TTC549 (cell line): Measurements from ENCODE around the gene TRAPPC3.
"Not testable (repeated sequence)": the region's sequence is repeated elsewhere in the genome, so short reads cannot be mapped to it uniquely, and the experiment has no call there.

Experiments used
- FAIRE-seq: peaks from 2 replicates; lab custom pipeline; 2012; peaks lifted over from hg19 to GRCh38; lab: Jason Lieb, UNC

The TRAPPC3 gene

GRCh38 chr1:36149237-36149972 lies at the start of gene TRAPPC3:
TRAPPC3 (minus strand) TSS chr1:36149486; CDS start chr1:36149378, 108 bp downstream.
- peak; percentile 86 for FAIRE-seq

DNA sequence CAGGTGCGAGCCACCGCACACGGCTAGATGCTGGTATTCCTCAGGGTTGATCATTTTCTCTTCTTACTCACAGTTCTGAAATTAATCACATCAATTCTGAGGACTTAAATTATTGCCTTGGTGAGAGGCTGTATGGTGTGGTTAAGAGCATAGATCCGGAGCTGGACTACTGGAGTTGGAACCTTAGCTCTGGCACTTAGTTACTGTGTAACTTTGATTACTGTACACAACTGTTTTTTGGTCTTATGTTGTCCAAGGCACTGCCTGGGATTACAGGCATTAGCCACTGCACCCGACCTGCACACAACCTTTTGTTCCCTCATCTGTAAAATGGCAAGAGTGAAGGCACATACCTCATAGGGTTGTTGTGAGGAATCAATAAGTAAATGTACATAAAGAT lies 49.4 kb upstream of the TRAPPC3 start:
- no peak for FAIRE-seq

- not testable (repeated sequence) for FAIRE-seq
Observed at GRCh38 chr1:36196805-36197204, 47.5 kb upstream of the TRAPPC3 start.

DNA sequence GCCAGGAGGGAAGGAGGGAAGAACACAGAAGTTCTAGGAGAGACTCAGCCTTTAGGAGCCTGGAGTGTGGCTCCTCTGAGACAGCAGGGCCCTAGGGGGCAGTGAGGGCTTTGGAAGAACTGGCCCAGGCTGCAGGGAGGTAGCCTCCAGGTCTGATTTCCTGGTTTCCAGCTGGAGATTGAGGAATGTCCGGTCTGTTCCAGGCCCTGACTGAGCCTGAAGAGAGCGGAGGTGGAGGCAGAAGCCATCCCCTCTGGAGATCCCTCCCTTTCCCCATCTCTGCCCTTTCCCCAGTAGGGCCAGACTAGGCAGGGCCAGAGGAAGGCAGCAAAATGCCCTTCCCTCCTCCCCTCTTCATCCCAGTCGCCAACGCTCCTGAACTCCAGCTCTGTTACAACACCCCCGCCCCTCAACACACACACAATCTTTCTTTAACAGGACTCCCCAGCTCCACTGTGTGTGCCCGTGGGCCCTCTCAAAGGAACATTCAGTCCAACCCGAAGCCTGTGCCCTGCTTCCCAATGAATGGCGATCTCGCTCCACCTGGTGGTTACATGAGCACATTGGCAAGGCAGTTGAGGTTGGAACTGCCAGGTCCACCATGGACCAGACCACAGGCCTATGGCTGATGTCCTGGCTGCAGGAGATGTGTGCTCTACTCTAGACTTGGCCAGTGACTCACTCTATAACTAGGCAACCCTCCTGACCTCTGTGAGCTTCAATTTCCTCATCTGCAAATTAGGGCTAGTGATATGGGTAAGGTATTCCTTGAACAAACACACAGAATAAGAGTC lies 38.7 kb upstream of the TRAPPC3 start:
- FAIRE-seq = peak; percentile 89

DNA sequence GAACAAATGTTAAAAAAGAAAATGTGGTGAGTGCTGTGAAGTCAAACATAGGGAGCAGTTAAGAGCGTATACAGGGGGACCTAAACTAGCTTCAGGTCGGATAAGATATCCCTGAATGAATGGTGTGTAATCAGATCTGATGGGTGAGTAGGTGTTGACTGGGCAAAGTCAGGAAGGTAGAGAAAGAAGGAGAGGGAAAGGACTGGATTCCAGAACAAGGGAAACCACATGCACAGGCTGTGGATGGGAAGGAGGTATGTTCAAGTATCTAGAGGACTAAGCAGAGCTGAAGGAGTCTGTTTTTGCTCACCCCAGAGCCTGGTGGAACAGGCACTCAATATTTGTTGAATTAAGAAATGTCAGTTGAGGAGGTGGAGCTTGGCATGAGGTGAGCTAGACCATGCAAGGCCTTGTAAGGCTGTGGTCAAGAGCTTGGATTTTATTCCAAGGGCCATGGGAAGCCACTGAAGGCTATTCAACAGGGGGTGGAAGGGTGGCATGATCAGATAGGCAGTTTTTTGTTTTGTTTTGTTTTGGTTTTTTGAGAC lies 34.1 kb upstream of the TRAPPC3 start:
- FAIRE-seq = no peak

GRCh38 chr1:36182734-36183133 lies 33.4 kb upstream of the TRAPPC3 start:
- no peak for FAIRE-seq

DNA sequence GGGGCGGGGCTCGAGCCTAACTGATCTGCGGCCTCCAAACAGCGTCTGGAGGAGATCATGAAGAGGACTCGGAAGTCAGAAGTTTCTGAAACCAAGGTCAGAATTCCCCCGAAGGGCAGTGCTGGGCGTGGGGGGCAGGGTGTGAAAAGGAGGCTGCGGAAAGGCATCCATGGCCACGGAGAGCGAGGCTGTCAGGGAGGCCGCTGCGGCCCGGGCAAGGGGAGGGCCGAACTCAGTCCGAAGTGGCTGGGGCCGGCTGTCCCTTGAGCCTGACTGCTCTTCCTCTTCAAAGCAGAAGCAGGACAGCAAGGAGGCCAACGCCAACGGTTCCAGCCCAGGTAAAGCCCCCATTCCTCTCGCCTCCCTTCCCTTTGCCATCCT lies 29.9 kb upstream of the TRAPPC3 start:
- no peak for FAIRE-seq

GRCh38 chr1:36178471-36179219 lies 29.4 kb upstream of the TRAPPC3 start:
- FAIRE-seq = no peak

DNA sequence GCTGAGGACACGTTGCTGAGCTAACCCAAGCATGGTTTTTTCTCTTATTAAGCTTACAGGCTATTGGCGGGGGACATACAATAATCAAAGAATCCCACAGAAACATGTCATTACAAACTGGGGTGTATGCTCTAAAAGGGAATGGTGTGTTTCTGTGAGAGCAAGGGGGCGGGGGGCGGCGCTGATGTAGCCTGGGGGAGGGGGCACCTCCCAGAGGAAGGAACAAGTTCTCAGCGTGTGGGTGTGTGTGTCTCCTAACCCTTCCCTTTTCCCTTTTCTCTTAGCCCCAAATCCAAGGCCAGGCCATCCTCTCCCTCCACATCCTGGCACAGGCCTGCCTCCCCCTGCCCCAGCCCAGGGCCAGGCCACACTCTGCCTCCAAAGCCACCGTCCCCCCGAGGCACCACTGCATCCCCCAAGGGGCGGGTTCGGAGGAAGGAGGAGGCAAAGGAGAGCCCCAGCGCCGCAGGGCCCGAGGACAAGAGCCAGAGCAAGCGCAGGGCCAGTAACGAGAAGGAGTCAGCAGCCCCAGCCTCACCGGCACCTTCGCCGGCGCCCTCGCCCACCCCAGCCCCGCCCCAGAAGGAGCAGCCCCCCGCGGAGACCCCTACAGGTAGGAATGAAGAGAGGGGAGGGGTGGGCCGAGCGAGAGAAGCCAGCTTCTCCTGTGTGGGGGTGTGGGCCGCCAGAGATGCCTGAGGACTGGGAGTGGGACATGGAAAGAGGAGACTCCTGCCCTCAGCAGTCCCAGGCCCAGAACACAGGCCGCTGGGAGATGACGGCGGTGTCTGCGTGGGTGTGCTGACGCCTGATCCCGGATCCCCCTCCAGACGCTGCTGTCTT lies 28.5 kb upstream of the TRAPPC3 start:
- no peak for FAIRE-seq

DNA sequence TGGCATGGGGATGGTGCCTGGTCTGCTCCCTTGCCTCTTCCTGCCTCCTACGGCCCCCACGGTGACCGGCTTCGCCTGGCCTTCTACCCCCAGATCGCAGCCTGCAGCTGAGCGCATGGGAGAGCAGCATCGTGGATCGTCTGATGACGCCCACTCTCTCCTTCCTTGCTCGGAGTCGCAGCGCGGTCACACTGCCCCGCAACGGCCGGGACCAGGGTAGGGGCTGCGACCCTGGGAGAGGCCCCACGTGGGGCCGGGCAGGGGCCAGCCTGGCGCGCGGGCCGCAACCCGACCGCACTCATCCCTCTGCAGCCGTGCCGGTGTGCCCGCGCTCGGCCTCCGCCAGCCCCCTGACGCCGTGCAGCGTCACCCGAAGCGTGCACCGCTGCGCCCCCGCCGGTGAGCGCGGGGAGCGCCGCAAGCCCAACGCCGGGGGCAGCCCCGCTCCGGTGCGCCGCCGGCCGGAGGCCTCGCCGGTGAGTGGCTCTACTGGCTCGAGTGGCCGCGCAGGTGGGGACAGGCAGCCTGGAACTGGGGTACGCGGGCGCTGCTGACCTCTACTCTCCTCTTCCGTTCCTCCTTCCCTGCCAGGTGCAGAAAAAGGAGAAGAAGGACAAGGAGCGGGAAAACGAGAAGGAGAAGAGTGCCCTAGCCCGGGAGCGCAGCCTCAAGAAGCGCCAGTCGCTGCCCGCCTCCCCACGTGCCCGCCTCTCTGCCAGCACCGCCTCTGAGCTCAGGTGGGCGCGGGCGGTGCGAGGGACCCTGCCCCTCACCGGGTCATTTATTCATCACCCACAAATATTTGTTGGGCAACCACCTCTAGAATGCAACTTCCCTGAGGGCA lies 27.0 kb upstream of the TRAPPC3 start:
- FAIRE-seq = no peak

DNA sequence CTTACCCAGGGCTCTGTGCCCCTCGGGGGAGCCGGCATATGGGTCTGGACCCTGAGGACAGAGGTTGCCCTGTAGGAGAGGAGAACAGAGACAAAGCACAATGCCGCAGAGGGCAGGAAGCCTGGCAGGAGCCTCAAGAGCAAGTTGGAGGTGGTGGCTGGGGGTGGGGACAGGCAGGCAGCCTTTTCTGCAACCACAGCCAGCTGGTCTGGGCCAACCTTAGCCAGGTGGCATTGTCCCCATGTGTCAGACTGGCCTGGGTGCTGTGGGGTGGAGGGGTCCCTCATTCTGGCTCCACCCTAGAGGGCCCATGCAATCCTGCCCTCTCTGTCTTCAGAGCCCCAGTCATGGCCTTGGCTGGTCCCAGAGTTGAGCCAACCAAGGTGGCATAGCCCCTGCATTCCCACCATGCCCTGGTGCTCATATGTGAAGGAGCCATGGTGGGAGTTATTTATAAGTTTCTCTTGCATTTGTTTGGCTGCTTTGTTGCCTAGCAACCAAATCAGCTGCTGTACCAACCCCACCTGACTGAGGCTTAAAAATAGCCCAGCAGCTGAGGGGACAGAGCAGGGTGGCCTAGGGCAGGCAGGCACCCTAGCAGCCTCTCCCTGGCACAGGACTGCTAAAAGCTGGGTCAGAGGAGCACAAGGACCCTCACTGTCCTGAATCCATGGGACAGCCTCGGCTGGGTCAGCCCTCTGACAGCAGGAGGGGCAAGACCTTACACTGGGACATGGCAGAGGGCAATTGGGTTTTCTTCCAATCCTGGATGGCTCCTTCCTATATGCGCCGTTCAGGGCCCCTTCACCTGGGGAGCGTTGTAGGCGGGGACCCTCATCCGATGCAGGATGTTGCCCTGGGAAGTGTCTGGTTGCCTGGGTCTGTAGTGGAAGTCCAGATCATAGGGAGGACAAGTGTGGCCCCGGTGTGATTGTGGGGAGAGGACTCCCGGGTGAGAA lies 26.1 kb upstream of the TRAPPC3 start:
- no peak for FAIRE-seq

DNA sequence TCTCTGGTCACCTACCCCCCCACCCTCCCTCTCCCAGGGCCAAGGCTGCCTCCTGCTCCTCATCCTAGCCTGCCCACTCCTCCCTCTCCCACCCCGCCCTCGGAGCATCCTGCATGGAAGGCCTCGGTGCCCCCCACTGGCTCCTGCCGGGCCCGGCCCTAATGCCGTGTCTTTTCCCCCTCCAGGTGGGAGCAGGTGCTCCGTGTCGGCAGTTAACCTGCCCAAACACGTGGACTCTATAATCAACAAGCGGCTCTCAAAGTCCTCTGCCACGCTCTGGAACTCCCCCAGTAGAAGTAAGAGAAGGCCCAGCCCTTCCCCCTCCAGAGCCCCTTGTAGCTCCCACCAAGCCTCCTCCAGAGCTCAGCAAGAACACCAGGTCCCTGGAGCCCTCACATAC lies 25.4 kb upstream of the TRAPPC3 start:
- no peak for FAIRE-seq

GRCh38 chr1:36172983-36173382 lies 23.7 kb upstream of the TRAPPC3 start:
- no peak for FAIRE-seq

DNA sequence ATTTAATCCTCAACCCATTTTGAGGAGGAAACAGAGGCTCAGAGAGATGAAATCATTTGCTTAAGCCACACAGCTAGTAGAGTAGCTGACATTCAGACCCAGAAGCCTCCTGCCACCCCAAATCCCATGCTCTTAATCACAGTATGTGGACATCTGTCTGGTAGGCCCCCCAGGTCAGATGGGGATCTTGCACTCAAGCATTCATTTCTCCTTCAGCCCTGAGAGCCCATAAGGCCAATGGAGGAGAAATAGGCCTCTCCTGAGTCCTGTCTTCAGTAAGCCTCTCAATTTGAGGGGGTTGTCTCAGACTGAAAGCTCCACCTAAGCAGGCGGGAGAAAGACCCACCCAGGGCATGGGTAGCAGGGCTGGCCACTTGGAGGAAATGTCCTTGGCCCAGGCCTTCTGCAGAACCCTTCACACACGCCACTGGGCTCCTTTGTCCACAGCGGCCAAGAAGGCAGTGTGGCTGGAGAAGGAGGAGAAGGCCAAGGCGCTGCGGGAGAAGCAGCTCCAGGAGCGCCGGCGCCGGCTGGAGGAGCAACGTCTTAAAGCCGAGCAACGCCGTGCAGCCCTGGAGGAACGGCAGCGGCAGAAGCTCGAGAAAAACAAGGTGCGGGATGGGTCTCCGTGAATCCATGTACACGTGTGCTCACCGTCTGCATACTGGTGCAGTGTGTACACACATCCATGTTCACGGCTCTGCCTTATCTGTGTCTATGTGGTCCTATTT lies 22.9 kb upstream of the TRAPPC3 start:
- FAIRE-seq = no peak

GRCh38 chr1:36170643-36171412 lies 21.5 kb upstream of the TRAPPC3 start:
- no peak for FAIRE-seq

GRCh38 chr1:36168514-36168913 lies 19.2 kb upstream of the TRAPPC3 start:
- FAIRE-seq = no peak

DNA sequence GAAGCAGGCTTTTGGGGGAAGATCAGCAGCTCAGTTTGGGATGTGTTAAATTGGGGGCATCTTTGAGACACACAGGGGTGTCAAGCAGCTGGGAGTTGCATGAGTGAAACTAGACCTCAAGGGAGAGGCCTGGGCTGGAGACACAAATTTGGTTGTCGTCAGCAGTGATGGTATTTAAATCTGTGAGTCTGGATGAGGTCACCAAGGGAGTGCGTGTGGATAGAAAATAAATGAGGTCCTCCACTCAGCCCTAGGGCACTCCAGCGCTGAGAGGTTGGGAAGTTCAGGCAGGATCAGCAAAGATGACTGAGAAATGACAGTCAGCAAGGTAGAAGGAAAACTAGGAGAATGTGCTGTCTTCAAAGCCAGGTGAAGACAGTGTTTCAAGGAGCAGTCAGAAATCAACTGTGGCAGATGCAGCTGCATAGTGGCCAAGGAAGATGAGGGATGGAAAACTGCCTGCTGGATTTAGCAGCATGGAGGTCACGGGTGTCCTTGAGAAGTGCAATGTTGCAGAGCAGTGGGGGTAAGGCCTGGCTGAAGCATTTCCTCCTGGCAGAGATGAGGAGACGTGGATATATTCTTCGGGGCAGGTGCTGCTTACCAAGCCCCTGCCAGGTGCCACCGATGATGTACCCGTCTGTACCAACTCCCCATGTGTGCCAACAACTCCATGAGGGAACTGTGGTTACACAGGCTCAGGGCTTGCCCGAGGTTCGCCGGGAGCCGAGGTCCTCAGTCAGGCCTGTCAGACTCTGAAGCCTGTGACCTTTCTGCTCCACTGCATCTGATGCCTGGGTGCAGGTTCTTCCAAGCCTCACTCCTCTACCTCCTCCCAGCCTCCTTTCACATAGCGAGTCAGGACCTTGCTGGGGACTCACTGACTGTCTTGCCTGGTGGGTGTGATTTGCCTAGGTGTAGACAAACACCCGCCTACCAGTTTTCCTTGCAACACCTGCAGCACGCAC lies 17.9 kb upstream of the TRAPPC3 start:
- no peak for FAIRE-seq
